Spinal cord (tissue), 10 donors: ENCODE results near the gene KLK11. TPM values are rescaled to one million over a fixed set of nuclear protein-coding genes. Genes with fewer than 3 reads are reported as not detected.

Experiments
- DNase-seq, 6 donors: peaks; one replicate each; pipeline versions ENCODE4 v3.0.0 to v3.0.0-alpha.2; 2013 to 2015; ENCODE audit warnings: low spot score in 6 of 6, low read depth in 4 of 6
- H3K27ac ChIP-seq: one replicate; pipeline ENCODE4 v1.5.1; 2013; ENCODE audit warnings: low read depth, low read length, control low read depth
- H3K27me3 ChIP-seq: one replicate; pipeline ENCODE4 v1.6.1; 2013; ENCODE audit warnings: low read length; ENCODE audit not compliant: control insufficient read depth, insufficient read depth
- H3K36me3 ChIP-seq: one replicate; pipeline ENCODE4 v1.6.1; 2013; ENCODE audit warnings: low read length; ENCODE audit not compliant: control insufficient read depth, insufficient read depth
- H3K4me1 ChIP-seq: one replicate; pipeline ENCODE4 v1.6.1; 2013; ENCODE audit warnings: low read length; ENCODE audit not compliant: control insufficient read depth, insufficient read depth
- H3K4me3 ChIP-seq: one replicate; pipeline ENCODE4 v1.5.1; 2013; ENCODE audit warnings: low read depth, low read length, control low read depth
- H3K9me3 ChIP-seq: one replicate; pipeline ENCODE4 v1.6.1; 2013; ENCODE audit warnings: low read length; ENCODE audit not compliant: control insufficient read depth, insufficient read depth
- WGBS: methylation state at CpG from one replicate; pipeline ENCODE4 v1.1.5; 2013; ENCODE audit warnings: missing lambda C conversion rate; ENCODE audit not compliant: insufficient coverage; 5-methylcytosine and 5-hydroxymethylcytosine counted together
- polyA plus RNA-seq, 2 donors: library from polyadenylated mRNA; unstranded; fragments of 120-200 nt; gene quantifications; one replicate each; pipeline ENCODE4 v1.2.1, GENCODE V29; 2013; ENCODE audit not compliant: insufficient read length in 2 of 2
- total RNA-seq, 2 donors: library from RNA; depleted of rRNA in 1 of 2; stranded (reverse); fragments of 120-200 nt in 1 of 2; fragments of >200 nt in 1 of 2; gene quantifications; one replicate each; pipeline versions ENCODE4 v1.2.3 to v1.2.4, GENCODE V29; 2013 to 2014
- donor health status: healthy.

KLK11 gene
- total and polyA plus RNA-seq, 4 donors: not detected

DNA sequence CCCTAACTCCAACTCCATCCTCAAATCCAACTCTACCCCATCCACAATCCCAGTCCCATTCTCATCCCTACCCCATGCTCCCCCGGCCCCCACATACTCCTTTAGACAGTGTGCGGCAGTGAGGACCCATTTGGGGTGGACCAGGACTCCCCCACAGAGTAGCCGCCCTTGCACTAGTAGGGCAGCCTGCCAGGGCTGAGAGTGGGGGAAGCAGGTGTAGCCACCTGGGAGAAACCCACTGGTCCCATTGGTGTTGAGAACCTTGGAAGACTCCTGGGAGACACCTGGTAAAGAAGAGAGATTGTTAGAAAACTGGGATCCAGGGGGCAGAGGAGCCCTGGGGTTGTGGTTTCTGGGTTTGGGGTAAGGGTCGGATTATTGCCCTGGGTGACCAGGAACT lies 33.9 kb upstream of the KLK11 start:
- Histone ChIP-seq H3K36me3 (no peaks in the 10 kb centered on the region), H3K4me1 (peaks cover 8% of the 10 kb centered on the region), H3K27me3 (peaks cover 16% of the 10 kb centered on the region), H3K9me3 (no peaks in the 10 kb centered on the region), H3K27ac (no peak overlapping the region), H3K4me3 (no peak overlapping the region)
- DNase-seq: no peak
- 67% methylated on average over 4 of the region's 4 CpGs for WGBS

DNA sequence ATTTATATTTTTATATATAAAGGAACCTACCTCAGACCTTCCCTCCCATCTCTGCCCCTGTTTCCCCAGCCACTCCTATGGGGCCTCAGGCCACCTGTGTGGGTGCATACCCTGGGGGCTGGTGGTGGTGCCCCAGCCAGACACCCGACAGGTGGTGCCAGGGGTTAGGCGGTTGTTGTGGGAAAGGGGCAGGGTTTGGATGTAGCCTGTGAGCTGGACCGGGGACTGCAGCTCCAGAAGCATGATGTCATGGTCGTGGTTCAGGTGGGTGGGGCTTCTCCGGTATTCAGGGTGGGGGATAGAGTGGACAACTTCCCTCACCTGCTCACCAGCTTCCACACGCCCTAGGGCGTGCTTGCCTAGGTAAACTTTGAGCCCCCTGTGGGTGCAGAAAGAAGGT lies 33.3 kb upstream of the KLK11 start:
- 95% methylated on average over 3 of the region's 7 CpGs for WGBS
- Histone ChIP-seq H3K27me3 (peaks cover 9% of the 10 kb centered on the region), H3K4me3 (no peak overlapping the region), H3K27ac (no peak overlapping the region), H3K4me1 (peaks cover 3% of the 10 kb centered on the region), H3K9me3 (no peaks in the 10 kb centered on the region), H3K36me3 (no peaks in the 10 kb centered on the region)
- no peak for DNase-seq

DNA sequence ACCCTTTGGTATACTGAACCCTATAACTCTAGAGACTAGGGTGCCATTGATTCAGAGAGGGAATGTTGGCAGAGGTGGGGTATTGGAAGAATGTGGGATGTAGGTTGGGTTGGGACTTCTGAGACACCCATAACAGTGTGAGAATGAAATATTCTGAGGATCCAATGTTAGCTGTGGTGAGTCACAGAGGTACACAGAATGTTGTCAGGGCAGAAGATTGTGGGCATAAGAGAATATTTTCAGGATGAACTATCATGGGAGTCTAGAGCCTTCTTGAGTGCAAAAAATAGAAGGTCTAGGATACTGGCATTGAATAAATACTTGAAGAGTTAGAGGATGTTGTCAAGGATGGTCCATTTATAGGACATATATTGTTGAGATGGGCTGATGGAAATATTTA lies 29.4 kb upstream of the KLK11 start:
- no peaks in the 10 kb centered on the region for H3K4me1 ChIP-seq
- no peaks in the 10 kb centered on the region for H3K9me3 ChIP-seq
- H3K36me3 ChIP-seq: no peaks in the 10 kb centered on the region
- no peak overlapping the region for H3K4me3 ChIP-seq
- no peak for DNase-seq
- peaks cover 4% of the 10 kb centered on the region for H3K27me3 ChIP-seq
- H3K27ac ChIP-seq: no peak overlapping the region

DNA sequence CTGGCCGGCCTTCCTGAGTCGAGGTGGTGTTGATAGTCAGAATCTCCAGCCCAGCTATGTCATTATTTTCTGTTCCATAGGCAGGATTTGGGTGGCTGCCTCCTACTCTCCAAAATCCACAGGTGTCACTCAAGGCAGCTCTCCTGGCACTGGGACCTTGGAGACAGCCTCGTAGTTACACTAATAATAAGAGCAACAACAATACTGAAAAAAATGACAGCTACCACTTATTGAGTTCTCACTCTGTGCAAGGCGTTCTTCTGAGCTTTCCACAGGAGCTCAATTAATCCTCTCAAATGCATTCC lies 20.6 kb upstream of the KLK11 start:
- no peaks in the 10 kb centered on the region for H3K9me3 ChIP-seq
- no peaks in the 10 kb centered on the region for H3K27me3 ChIP-seq
- no peaks in the 10 kb centered on the region for H3K4me1 ChIP-seq
- H3K36me3 ChIP-seq: no peaks in the 10 kb centered on the region
- H3K27ac ChIP-seq: no peak overlapping the region
- DNase-seq: no peak
- H3K4me3 ChIP-seq: no peak overlapping the region
- WGBS: no CpG with 5 or more reads among the region's 4 CpGs

DNA sequence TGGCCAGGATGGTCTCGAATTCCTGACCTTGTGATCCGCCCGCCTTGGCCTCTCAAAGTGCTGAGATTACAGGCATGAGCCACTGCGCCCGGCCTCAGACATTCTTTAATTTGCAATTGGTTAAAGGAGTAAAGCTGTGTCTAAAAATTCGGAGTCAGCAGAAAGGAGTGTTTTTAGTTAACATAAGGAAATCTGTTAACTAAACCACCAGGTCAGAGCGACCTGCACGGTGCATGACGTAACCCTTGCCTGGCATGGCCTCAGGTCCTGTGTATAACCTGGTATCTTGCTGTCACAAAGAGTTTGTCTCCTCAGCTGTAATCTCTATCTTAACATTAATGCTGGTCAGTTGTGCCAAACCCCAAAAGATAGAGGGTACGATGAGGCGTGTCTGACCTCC lies 17.9 kb upstream of the KLK11 start:
- WGBS: 84% methylated on average over 10 of the region's 11 CpGs
- Histone ChIP-seq H3K36me3 (no peaks in the 10 kb centered on the region), H3K27me3 (no peaks in the 10 kb centered on the region), H3K27ac (no peak overlapping the region), H3K4me1 (no peaks in the 10 kb centered on the region), H3K9me3 (peaks cover 2% of the 10 kb centered on the region), H3K4me3 (no peak overlapping the region)
- DNase-seq: no peak

DNA sequence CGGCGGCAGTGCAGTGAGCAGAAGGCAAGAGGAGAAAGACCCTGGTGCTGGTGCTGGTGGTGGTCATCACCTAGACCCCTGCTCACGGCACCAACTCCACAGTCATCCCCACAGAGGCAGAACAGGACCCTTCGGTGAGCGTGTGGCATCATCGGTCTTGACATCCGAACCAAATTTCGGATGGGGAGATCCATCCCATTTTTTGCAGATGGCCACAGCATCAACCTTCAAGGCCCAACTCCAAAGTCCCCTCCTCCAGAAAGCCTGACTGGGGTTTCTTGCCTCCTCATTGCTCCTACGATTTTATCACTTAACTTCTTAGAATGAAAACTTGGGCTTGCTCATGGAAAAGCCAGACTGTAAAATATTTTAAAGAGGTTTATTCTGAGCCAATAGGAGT lies 17.1 kb upstream of the KLK11 start:
- no peak for DNase-seq

DNA sequence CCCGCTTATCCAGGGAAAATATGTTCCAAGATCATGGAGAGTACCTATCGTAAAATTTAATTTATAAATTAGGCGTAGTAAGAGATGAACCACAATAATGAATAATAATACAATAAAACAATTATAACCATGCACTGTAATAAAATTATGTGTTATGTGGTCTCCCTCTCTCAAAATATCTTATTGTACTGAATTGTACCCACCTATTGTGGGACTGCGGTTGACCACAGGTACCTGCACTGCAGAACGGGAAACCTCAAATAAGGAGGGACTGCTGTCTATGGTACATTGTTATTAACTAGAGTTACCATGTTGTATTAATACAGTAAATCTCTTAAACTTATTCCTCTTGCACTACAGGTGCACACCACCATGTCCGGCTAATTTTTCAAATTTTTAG lies 13.7 kb upstream of the KLK11 start:
- no CpG with 5 or more reads among the region's 6 CpGs for WGBS
- no peak for DNase-seq
- no peak overlapping the region for H3K4me3 ChIP-seq
- H3K4me1 ChIP-seq: no peaks in the 10 kb centered on the region
- peaks cover 2% of the 10 kb centered on the region for H3K9me3 ChIP-seq
- no peak overlapping the region for H3K27ac ChIP-seq
- peaks cover 1% of the 10 kb centered on the region for H3K27me3 ChIP-seq
- H3K36me3 ChIP-seq: no peaks in the 10 kb centered on the region

More for the DNA sequence above, 17.1 kb upstream of the KLK11 start:
- Histone ChIP-seq H3K4me1 (no peaks in the 10 kb centered on the region), H3K27ac (no peak overlapping the region), H3K9me3 (peaks cover 2% of the 10 kb centered on the region), H3K27me3 (no peaks in the 10 kb centered on the region), H3K36me3 (no peaks in the 10 kb centered on the region), H3K4me3 (no peak overlapping the region)
- WGBS: 93% methylated on average over 8 of the region's 9 CpGs

DNA sequence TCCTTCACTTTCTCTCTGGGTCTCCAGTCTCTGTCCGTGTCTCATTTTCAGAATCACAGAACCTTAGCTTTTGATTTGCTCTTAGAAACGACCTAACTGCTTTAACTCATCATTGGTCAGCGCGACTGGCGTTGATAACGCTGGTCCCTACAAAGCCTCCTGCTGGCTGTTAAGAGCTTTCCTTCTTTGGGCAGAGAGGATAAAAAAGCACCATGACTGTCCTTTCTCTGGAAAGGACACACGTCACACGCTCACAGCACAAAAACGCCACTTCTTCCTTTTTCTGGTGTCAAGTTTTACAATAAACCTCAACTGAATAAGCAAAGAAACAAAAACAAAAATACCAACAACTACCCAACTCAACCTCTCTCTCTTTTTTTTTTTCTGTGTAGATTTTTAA lies 10.1 kb upstream of the KLK11 start:
- H3K4me1 ChIP-seq: no peaks in the 10 kb centered on the region
- peaks cover 7% of the 10 kb centered on the region for H3K27me3 ChIP-seq
- H3K27ac ChIP-seq: no peak overlapping the region
- no peaks in the 10 kb centered on the region for H3K36me3 ChIP-seq
- 24% methylated on average over 7 of the region's 9 CpGs for WGBS
- no peaks in the 10 kb centered on the region for H3K9me3 ChIP-seq
- no peak for DNase-seq
- H3K4me3 ChIP-seq: no peak overlapping the region

DNA sequence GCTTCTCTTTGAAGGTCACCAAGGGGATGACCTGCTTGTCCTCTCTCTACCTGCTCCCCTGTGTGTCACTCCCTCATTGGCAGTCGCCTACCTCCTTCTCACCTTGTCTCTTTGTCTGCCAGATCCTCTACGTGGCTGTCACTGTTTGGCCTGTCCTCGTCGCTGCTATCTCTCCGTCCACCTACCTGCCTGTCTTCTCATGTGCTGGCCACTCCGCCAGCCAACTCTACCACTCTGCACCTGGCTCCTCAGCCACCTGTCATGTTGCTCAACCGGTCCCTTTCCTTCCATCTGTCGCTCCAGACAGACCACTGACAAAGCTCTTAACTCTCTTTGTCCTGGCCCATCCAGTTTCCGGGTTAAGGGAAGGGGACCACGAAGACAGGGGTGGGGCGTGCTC lies 8.3 kb upstream of the KLK11 start, which contains the start of gene KLK12:
KLK12 (minus strand) TSS at position 299 of the 400 bp plus-strand sequence. CDS start 381 bp downstream, outside the sequence.
- Histone ChIP-seq H3K9me3 (no peaks in the 10 kb centered on the region), H3K4me3 (no peak within 1 kb of the TSS), H3K27ac (no peak within 1 kb of the TSS), H3K27me3 (peaks cover 7% of the 10 kb centered on the region), H3K4me1 (no peaks in the 10 kb centered on the region), H3K36me3 (no peaks in the 10 kb centered on the region)
- no peak for DNase-seq
- 48% methylated on average over 7 of the region's 11 CpGs for WGBS

DNA sequence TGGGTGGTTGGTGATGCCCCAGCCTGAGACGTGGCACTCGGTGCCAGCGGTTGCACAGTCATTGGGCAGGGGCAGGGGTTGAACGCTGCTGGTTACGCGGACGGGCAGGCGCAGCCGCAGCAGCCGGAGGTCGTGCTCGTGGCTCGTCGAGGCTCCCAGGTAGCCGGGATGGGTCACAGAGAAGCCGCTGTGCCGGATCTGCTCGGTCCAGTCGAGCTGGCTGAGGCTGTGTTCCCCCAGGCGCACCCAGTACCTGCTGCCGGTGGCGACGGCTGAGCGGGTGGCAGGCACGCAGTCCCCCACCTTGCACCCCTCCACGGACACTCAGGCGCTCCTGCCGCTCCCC lies 5.4 kb upstream of the KLK11 start:
- no peaks in the 10 kb centered on the region for H3K9me3 ChIP-seq
- H3K27ac ChIP-seq: no peak overlapping the region
- no peak for DNase-seq
- no peak overlapping the region for H3K4me3 ChIP-seq
- H3K27me3 ChIP-seq: peaks cover 13% of the 10 kb centered on the region
- no peaks in the 10 kb centered on the region for H3K36me3 ChIP-seq
- H3K4me1 ChIP-seq: no peaks in the 10 kb centered on the region
- WGBS: 93% methylated on average over 28 of the region's 28 CpGs
